Type B pancreatic cell (in vitro differentiated cells): ENCODE measurements around the gene AHCTF1. TPM values are rescaled to one million over a fixed set of nuclear protein-coding genes. Genes with fewer than 3 reads are reported as not detected.
"Not testable (repeated sequence)": the region's sequence is repeated elsewhere in the genome, so short reads cannot be mapped to it uniquely, and the experiment has no call there.

ENCODE experiments used
- DNase-seq: peaks from one replicate; pipeline ENCODE4 v3.0.0; 2021; ENCODE audit warnings: mixed read lengths; ENCODE audit not compliant: unreplicated experiment; ENCODE audit errors: extremely low spot score
- H3K27ac Mint-ChIP-seq: 2 replicates; pipeline ENCODE4 v1.8.0; 2021; ENCODE audit warnings: mild to moderate bottlenecking, mixed read lengths
- H3K27me3 Mint-ChIP-seq: 2 replicates; pipeline ENCODE4 v1.8.0; 2021; ENCODE audit warnings: mixed read lengths
- H3K36me3 Mint-ChIP-seq: 2 replicates; pipeline ENCODE4 v1.8.0; 2021; ENCODE audit warnings: mixed read lengths
- H3K4me1 Mint-ChIP-seq: one replicate; pipeline ENCODE4 v1.8.0; 2021; ENCODE audit warnings: mixed read lengths; ENCODE audit not compliant: unreplicated experiment
- H3K4me3 Mint-ChIP-seq: 2 replicates; pipeline ENCODE4 v1.8.0; 2021; ENCODE audit warnings: mild to moderate bottlenecking, mixed read lengths
- H3K9me3 Mint-ChIP-seq: 2 replicates; pipeline ENCODE4 v1.8.0; 2021; ENCODE audit warnings: mixed read lengths
- CTCF ChIP-seq: fragments of 200-600 bp; sonication (generic); conservative IDR thresholded peaks from 2 replicates; pipeline ENCODE4 v1.5.0; 2021; ENCODE audit warnings: antibody characterized with exemption, mild to moderate bottlenecking
- total RNA-seq: library from RNA; stranded (reverse); gene quantifications from 2 replicates; pipeline ENCODE4 v1.2.1, GENCODE V29; 2021; ENCODE audit warnings: low replicate concordance

AHCTF1 gene
- total RNA-seq, 1 donor from 2014 or later = 34.9 TPM

- Mint-ChIP-seq H3K4me1 (no peaks in the 10 kb centered on the region), H3K9me3 (no peaks in the 10 kb centered on the region), H3K36me3 (peaks cover 27% of the 10 kb centered on the region), H3K27ac (no peak overlapping the region), H3K4me3 (no peak overlapping the region), H3K27me3 (no peaks in the 10 kb centered on the region)
- no peak for TF ChIP-seq CTCF
- DNase-seq = no peak
Observed at GRCh38 chr1:246856371-246856770, 75.4 kb downstream of the AHCTF1 start.

- not testable (repeated sequence) for DNase-seq, H3K4me3 Mint-ChIP-seq, H3K27me3 Mint-ChIP-seq, H3K4me1 Mint-ChIP-seq, H3K27ac Mint-ChIP-seq, H3K9me3 Mint-ChIP-seq
- H3K36me3 Mint-ChIP-seq = peaks cover 44% of the 10 kb centered on the region
Observed at GRCh38 chr1:246850640-246851039, 81.1 kb downstream of the AHCTF1 start.

- H3K36me3 Mint-ChIP-seq = peaks cover 36% of the 10 kb centered on the region
- H3K4me3 Mint-ChIP-seq = no peak overlapping the region
- H3K27ac Mint-ChIP-seq = no peak overlapping the region
- TF ChIP-seq CTCF = no peak
- no peaks in the 10 kb centered on the region for H3K4me1 Mint-ChIP-seq
- DNase-seq = no peak
- H3K27me3 Mint-ChIP-seq = no peaks in the 10 kb centered on the region
- no peaks in the 10 kb centered on the region for H3K9me3 Mint-ChIP-seq
Observed at GRCh38 chr1:246843876-246844275, 87.9 kb downstream of the AHCTF1 start.

- not testable (repeated sequence) for H3K4me3 Mint-ChIP-seq, H3K27ac Mint-ChIP-seq, H3K27me3 Mint-ChIP-seq, H3K9me3 Mint-ChIP-seq, H3K4me1 Mint-ChIP-seq, DNase-seq
- H3K36me3 Mint-ChIP-seq = peaks cover 19% of the 10 kb centered on the region
Observed at GRCh38 chr1:246840761-246841160, 91.0 kb downstream of the AHCTF1 start.

- H3K4me1 Mint-ChIP-seq = no peaks in the 10 kb centered on the region
- no peak overlapping the region for H3K4me3 Mint-ChIP-seq
- H3K27me3 Mint-ChIP-seq = no peaks in the 10 kb centered on the region
- H3K9me3 Mint-ChIP-seq = no peaks in the 10 kb centered on the region
- no peak overlapping the region for H3K27ac Mint-ChIP-seq
- DNase-seq = no peak
- no peak for TF ChIP-seq CTCF
- peaks cover 11% of the 10 kb centered on the region for H3K36me3 Mint-ChIP-seq
Observed at GRCh38 chr1:246838118-246838456, 93.7 kb downstream of the AHCTF1 start.

- Mint-ChIP-seq H3K27me3 (no peaks in the 10 kb centered on the region), H3K36me3 (peaks cover 7% of the 10 kb centered on the region), H3K4me1 (no peaks in the 10 kb centered on the region), H3K4me3 (no peak overlapping the region), H3K9me3 (no peaks in the 10 kb centered on the region), H3K27ac (no peak overlapping the region)
- no peak for DNase-seq
- TF ChIP-seq CTCF = no peak
Observed at GRCh38 chr1:246837418-246838117, 94.2 kb downstream of the AHCTF1 start.
